ENCODE data around the gene BARHL2.

BARHL2 gene

GRCh38 chr1:90724361-90724760 lies 7.3 kb upstream of the BARHL2 start:
- DNase-seq, result no peak

GRCh38 chr1:90723590-90724108 lies 6.5 kb upstream of the BARHL2 start:
- peak in 1 of 2 experiments; percentile 29 for DNase-seq

- no peak for DNase-seq
These were observed 5.9 kb upstream of the BARHL2 start for GRCh38 chr1:90722874-90723589.

DNA sequence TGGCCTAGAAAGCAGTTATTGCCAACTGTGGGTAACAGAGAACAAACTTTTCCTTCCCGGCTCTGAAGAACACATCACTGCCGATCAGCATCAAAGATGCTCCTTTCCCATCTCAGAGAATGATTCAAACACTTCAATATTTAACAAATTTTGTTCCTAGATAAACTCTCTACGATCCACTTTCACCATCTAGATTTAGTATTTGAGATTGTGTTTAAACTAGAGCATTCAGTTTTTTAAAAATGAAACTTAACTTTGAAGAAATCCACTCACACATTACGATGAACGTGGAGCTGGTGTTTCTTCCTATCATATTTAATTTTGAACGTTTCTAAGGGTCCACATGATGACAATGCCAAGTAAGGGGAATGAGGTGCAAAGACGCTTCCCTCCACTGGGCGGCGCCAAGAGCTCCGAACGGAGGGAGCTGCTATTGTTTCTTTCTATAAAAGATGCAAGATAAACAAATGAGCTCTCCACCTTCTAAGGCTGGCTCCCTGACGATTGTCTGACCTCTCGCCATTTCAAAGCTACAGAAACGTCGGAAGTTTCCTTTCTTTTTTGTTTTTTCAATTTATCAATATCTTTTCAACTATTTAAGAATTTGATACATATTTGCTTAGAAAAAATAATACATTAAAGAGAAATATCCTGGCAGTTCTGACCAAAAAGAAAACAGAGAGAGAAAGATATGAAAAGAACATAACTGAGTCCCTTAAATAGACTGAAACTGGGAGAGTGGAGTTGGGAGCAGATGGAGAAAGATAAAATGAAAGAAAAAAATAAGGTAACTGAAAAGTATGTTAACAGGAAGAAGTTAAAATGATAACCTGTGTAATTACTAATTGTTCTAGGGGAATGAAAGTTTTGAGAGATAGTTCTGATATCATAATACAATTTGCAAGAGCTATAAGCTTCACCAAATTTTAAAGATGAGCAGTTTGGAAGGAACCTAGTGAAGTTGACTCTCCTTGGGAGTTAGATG lies 4.4 kb upstream of the BARHL2 start:
- DNase-seq, result peak; percentile 58 to 69

DNA sequence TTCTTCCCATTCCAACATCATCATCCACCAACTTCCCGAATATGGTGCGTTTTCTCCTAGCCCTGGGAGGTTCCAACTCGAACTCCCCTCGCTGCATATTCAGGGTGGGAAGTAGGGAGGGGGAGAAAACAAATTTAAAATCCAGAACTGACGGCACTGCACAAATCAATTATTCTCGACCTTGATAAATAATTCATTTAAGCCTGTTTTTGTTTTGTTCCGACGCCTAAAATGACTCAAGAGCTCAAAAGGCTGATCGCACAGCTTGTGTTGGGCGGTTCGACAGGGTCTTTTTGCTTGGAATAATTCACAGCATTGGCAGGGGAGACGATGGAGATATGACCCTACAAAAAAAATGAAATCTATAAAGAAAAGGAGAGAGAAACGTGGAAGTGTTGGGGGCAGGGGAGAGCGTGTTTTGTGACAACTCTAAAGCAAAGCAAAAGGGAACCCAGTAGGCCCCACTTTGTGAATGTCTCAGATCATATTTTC lies 3.1 kb upstream of the BARHL2 start:
- DNase-seq, result no peak

- DNase-seq, result no peak
These were observed 2.4 kb upstream of the BARHL2 start for GRCh38 chr1:90719330-90720144.

DNA sequence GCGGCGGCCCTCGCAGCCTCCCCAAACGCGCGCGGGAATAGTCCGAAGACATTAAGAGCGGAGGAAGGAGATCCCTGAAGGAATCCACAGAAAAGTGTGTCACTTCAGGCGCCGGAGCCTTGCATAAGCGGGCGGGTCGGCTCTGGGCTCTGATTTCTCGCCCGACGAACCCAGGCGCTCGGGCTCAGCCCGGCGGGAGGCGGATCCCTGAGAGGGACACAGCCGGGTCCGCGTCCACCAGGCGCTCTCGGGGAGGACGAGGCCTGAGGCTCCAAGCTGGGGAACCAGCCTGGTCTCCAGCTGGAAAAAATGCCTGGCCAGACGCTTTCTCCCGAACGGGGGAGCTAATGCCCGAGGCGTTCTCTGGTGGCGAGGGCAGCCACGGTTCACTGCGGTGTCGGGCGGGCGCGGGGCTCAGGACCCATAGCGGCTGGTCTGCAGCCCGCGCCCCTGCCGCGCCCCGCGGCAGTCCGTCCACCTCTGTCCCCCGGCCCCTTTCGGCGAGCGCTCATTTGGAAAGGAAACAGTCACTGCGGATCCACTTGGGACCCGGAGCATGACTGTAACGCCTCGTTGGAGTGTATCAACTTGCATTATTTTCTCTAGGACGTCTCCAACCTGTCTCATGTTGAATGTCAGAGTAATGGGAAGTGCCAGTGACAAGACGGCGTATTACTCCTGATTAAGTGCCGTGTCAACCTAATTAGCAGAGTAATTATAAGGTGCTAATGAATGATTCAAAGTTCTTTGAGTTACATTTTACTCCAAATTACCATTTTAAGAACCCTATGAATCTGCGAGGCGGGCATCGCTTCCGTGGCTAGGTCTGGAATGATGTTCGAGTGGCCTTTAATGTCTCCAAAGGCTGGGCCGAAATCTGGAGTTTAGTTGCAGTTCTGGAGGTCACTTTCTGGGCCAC lies 1.6 kb upstream of the BARHL2 start:
- peak in 1 of 2 experiments; percentile 10 for DNase-seq

GRCh38 chr1:90717665-90718410 lies 736 bp upstream of the BARHL2 start:
- DNase-seq, result no peak

GRCh38 chr1:90717356-90717664 lies 208 bp upstream of the BARHL2 start:
- DNase-seq, result no peak

- DNase-seq, result no peak
These were observed 905 bp downstream of the BARHL2 start for GRCh38 chr1:90716243-90716551.

DNA sequence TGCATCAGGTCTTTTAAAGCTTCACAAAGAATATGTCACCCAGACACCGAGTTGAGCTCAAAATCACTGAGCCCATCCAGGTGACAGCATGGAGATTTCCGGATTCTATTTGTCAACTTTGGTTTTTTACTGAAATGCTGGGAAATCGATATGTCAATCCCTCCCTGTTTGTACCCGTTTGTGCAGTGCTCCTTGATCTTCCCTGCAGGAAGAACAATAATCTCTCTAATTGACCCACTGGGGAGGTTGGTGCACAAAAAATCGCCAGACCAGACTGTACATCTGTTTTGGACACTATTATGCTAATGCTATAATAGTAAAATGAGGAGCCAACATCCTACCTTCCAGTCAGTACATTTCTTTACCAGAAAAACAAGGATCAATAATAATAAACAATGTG lies 1.8 kb downstream of the BARHL2 start:
- DNase-seq, result no peak

DNA sequence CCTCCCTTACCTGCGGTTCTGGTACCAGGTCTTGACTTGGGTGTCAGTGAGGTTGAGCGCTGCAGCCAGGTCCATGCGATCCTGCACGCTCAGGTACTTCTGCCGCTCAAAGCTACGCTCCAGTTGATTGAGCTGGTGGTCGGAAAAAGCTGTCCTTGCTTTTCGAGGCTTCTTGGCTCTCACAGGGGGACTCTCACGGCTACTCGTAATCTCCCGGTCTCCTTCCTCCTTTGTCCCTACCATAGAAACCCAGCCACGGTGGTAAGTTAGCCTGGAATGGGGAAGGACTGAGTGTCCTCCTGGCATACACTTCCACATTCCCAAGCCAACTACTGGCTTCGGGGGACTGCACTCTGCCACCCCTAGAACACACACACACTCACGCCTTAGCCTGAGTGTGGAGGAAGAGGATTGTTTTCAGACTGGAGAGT lies 2.6 kb downstream of the BARHL2 start:
- no peak for DNase-seq

GRCh38 chr1:90713741-90714509 lies 3.2 kb downstream of the BARHL2 start:
- DNase-seq, result no peak

DNA sequence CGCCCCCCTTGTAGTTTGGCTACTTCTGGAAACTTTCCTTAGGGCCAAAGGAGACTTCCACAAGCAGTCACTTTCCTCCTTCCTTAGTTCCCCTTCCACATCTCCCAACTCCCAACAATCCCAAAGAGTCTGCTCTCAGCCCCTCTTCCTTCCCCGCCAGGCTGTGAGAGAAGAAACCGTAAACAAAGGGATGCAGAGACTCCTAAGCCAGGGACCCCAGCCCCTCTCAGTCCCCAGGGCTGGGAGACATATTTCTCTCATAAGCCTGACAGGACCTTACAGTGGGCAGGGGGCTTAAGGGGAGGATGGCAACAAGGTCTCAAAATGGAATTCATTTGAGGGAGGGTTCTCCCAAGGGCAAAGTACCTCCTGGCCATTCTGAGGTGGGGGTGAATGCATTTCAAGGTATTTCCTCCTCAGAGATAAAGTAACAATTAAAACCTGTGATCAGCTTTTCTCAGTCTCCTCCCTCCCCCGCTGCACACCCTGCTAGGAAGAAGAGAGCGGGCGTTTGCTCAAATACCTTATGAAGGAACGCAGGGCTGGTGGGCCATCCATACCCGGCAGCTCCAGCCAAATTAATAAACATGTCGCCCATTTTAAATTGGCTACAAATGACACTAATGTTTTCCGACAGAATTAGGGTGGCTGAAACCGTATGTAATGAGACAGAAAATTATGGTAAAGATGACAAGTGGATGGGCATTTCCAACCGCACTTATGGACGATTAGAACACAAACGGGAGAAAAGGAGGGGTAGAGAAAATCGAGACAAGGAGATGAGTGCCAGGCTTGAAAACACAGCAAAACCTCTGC lies 4.0 kb downstream of the BARHL2 start:
- no peak for DNase-seq

GRCh38 chr1:90712153-90712856 lies 4.8 kb downstream of the BARHL2 start:
- DNase-seq, result no peak

- DNase-seq, result no peak
These were observed 5.4 kb downstream of the BARHL2 start for GRCh38 chr1:90711696-90712095.

GRCh38 chr1:90710579-90711536 lies 6.2 kb downstream of the BARHL2 start:
- DNase-seq, result no peak

Data from activated CD4-positive, alpha-beta T cell treated with anti-CD3 and anti-CD28 coated beads, Interleukin-2, amount 50 U/mL, for 48 hours (primary cell).